ENCODE results near the gene IL21R.

- no peak for TF ChIP-seq TAF1 (IDR thresholded peaks at IDR 0.05; ENCODE audit: borderline replicate concordance, insufficient read depth, low read length)
- no peak for TF ChIP-seq REST (IDR thresholded peaks at IDR 0.05; ENCODE audit: insufficient read depth in 1 of 2, low read depth in 2 of 2, low read length in 2 of 2)
These were observed 59.7 kb downstream of the IL21R start for GRCh38 chr16:27461483-27462171.

Data from PFSK-1 (cell line).